ENCODE measurements around the gene CERK. TPM values are rescaled to one million over a fixed set of nuclear protein-coding genes. Genes with fewer than 3 reads are reported as not detected.
"Not testable (repeated sequence)": the region's sequence is repeated elsewhere in the genome, so short reads cannot be mapped to it uniquely, and the experiment has no call there.

Gene CERK
- total RNA-seq, 1 experiment from 2014 or later, result 11.6 TPM

GRCh38 chr22:46734830-46735453 lies 3.1 kb downstream of the CERK start:
- ChIA-PET POLR2A (interaction anchor here (0.6 kb wide), 1 partner anchor 229 kb away, joined by 4 read pairs; no protein-coding TSS in a partner anchor), CTCF (no interaction called here)
- Mint-ChIP-seq H3K4me3 (ENCODE audit: unreplicated experiment) (no peak overlapping the region), H3K36me3 (ENCODE audit: insufficient read depth, unreplicated experiment) (peaks cover 7% of the 10 kb centered on the region), H3K4me1 (ENCODE audit: insufficient read depth, unreplicated experiment) (peaks cover 18% of the 10 kb centered on the region), H3K9me3 (ENCODE audit: unreplicated experiment) (no peaks in the 10 kb centered on the region), H3K27ac (ENCODE audit: low read depth, unreplicated experiment) (no peak overlapping the region), H3K27me3 (ENCODE audit: insufficient read depth, unreplicated experiment) (no peaks in the 10 kb centered on the region)
- intact Hi-C loops (cut with micrococcal nuclease), result loop anchor here (10.0 kb wide), 1 partner anchor 170 kb away; no protein-coding TSS in a partner anchor
- TF ChIP-seq CTCF (IDR thresholded peaks at IDR 0.05; ENCODE audit: unreplicated experiment), result no peak
- no TSS peak for BruUV-seq (replicated peaks)
- DNase-seq (ENCODE audit: unreplicated experiment), result no peak

GRCh38 chr22:46734213-46734722 lies 3.8 kb downstream of the CERK start:
- H3K9me3 Mint-ChIP-seq (ENCODE audit: unreplicated experiment); H3K27me3 Mint-ChIP-seq (ENCODE audit: insufficient read depth, unreplicated experiment); H3K27ac Mint-ChIP-seq (ENCODE audit: low read depth, unreplicated experiment); DNase-seq (ENCODE audit: unreplicated experiment); CTCF ChIA-PET; H3K4me3 Mint-ChIP-seq (ENCODE audit: unreplicated experiment); BruUV-seq (replicated peaks); H3K36me3 Mint-ChIP-seq (ENCODE audit: insufficient read depth, unreplicated experiment): not testable (repeated sequence)
- POLR2A ChIA-PET, result interaction anchor here (0.5 kb wide), 1 partner anchor 20 kb away, joined by 3 read pairs; no protein-coding TSS in a partner anchor
- H3K4me1 Mint-ChIP-seq (ENCODE audit: insufficient read depth, unreplicated experiment), result peaks cover 18% of the 10 kb centered on the region
- intact Hi-C loops (cut with micrococcal nuclease), result loop anchor here (10.0 kb wide), 1 partner anchor 169 kb away; no protein-coding TSS in a partner anchor

- POLR2A ChIA-PET, result no interaction called here
- no peak for DNase-seq (ENCODE audit: unreplicated experiment)
- no peak overlapping the region for H3K27ac Mint-ChIP-seq (ENCODE audit: low read depth, unreplicated experiment)
- no TSS peak for BruUV-seq (replicated peaks)
- no peaks in the 10 kb centered on the region for H3K27me3 Mint-ChIP-seq (ENCODE audit: insufficient read depth, unreplicated experiment)
- CTCF ChIA-PET, result interaction anchor here (0.6 to 1.0 kb wide), 3 partner anchors 169 to 349 kb away, joined by 3 to 6 read pairs (median 3); no protein-coding TSS in a partner anchor
- TF ChIP-seq CTCF (IDR thresholded peaks at IDR 0.05; ENCODE audit: unreplicated experiment), result no peak
- peaks cover 7% of the 10 kb centered on the region for H3K36me3 Mint-ChIP-seq (ENCODE audit: insufficient read depth, unreplicated experiment)
- no peaks in the 10 kb centered on the region for H3K9me3 Mint-ChIP-seq (ENCODE audit: unreplicated experiment)
- H3K4me1 Mint-ChIP-seq (ENCODE audit: insufficient read depth, unreplicated experiment), result peaks cover 13% of the 10 kb centered on the region
- intact Hi-C loops (cut with micrococcal nuclease), result loop anchor here (10.0 kb wide), 1 partner anchor 168 kb away; no protein-coding TSS in a partner anchor
- no peak overlapping the region for H3K4me3 Mint-ChIP-seq (ENCODE audit: unreplicated experiment)
Measured at GRCh38 chr22:46732513-46732912, 5.5 kb downstream of the CERK start.

GRCh38 chr22:46732041-46732379 lies 6.0 kb downstream of the CERK start:
- Mint-ChIP-seq H3K27me3 (ENCODE audit: insufficient read depth, unreplicated experiment) (no peaks in the 10 kb centered on the region), H3K4me3 (ENCODE audit: unreplicated experiment) (no peak overlapping the region), H3K27ac (ENCODE audit: low read depth, unreplicated experiment) (peak overlapping the region; percentile 82), H3K4me1 (ENCODE audit: insufficient read depth, unreplicated experiment) (peaks cover 8% of the 10 kb centered on the region), H3K36me3 (ENCODE audit: insufficient read depth, unreplicated experiment) (peaks cover 12% of the 10 kb centered on the region), H3K9me3 (ENCODE audit: unreplicated experiment) (no peaks in the 10 kb centered on the region)
- DNase-seq (ENCODE audit: unreplicated experiment), result no peak
- TF ChIP-seq CTCF (IDR thresholded peaks at IDR 0.05; ENCODE audit: unreplicated experiment), result no peak
- CTCF ChIA-PET, result interaction anchor here (0.6 to 1.0 kb wide), 4 partner anchors 72 to 348 kb away, joined by 3 to 6 read pairs (median 3); no protein-coding TSS in a partner anchor
- POLR2A ChIA-PET, result no interaction called here
- intact Hi-C loops (cut with micrococcal nuclease), result loop anchor here (10.0 kb wide), 1 partner anchor 167 kb away; no protein-coding TSS in a partner anchor
- no TSS peak for BruUV-seq (replicated peaks)

Measured in MCF 10A (cell line).